ENCODE data around the gene OSBPL2. TPM values are rescaled to one million over a fixed set of nuclear protein-coding genes. Genes with fewer than 3 reads are reported as not detected.

The OSBPL2 gene
- total RNA-seq, 1 experiment from 2014 or later = 36.9 TPM

- Histone ChIP-seq H3K9me3 (ENCODE audit: control insufficient read depth in 1 of 2, insufficient read depth in 1 of 2, low read depth in 1 of 2, low read length in 2 of 2) (no peaks in the 10 kb centered on the region), H3K79me2 (ENCODE audit: insufficient read depth, low read length) (peaks cover 48% of the 10 kb centered on the region), H3K27me3 (ENCODE audit: insufficient read depth, low read length) (no peaks in the 10 kb centered on the region), H3K9ac (ENCODE audit: low read length) (no peak overlapping the region), H2AFZ (ENCODE audit: low read depth, low read length, poor library complexity, severe bottlenecking) (no peak overlapping the region), H3K36me3 (ENCODE audit: control insufficient read depth in 1 of 2, insufficient read depth in 2 of 2, low read length in 2 of 2) (peaks cover 23 to 50% of the 10 kb centered on the region in 2 experiments), H3K4me2 (ENCODE audit: low read length) (no peak overlapping the region), H3K27ac (ENCODE audit: low read depth, low read length) (peak overlapping the region; percentile 95; the same call in 1 of the 2 replicates), H3K4me3 (replicated peaks in 1 of 2; ENCODE audit: low read depth in 1 of 2, low read length in 2 of 2) (no peak overlapping the region), H4K20me1 (ENCODE audit: insufficient read depth) (peaks cover 21% of the 10 kb centered on the region; the same call in 1 of the 2 replicates), H3K9me2 (ENCODE audit: insufficient read depth) (no peaks in the 10 kb centered on the region), H3K4me1 (ENCODE audit: control insufficient read depth in 1 of 2, insufficient read depth in 2 of 2, low read length in 2 of 2) (peaks cover 13 to 27% of the 10 kb centered on the region in 2 experiments)
- RAD21 ChIA-PET (ENCODE audit: low non-redundant PET in 1 of 2, low total read pairs in 2 of 2, uncharacterized antibody in 2 of 2, unreplicated experiment in 2 of 2) = no interaction called here
- TF ChIP-seq ELF1 (IDR thresholded peaks at IDR 0.05; ENCODE audit: borderline replicate concordance, low read depth) = no peak
- no peak for ATAC-seq
- no TSS peak for BruUV-seq (replicated peaks)
- DNase-seq (ENCODE audit: low read depth, low spot score) = no peak
- CTCF ChIA-PET = interaction anchor here (0.7 to 0.8 kb wide), 3 partner anchors 42 to 75 kb away, joined by 3 to 5 read pairs (median 3); no protein-coding TSS in a partner anchor
- intact Hi-C loops (cut with micrococcal nuclease) = loop anchor here (10.0 kb wide), 1 partner anchor 497 kb away; the partner anchor contains the start of gene OGFR
- POLR2A ChIA-PET = interaction anchor here (0.7 to 1.1 kb wide), 2 partner anchors 73 to 79 kb away, joined by 3 read pairs; partner anchors contain the start of gene RPS21
Measured at GRCh38 chr20:62307226-62308101, 69.1 kb downstream of the OSBPL2 start.

- CTCF ChIA-PET = no interaction called here
- TSS peak; percentile 10 for BruUV-seq (replicated peaks)
Measured at GRCh38 chr20:62308102-62308822, 69.9 kb downstream of the OSBPL2 start.

More at GRCh38 chr20:62308102-62308822, 69.9 kb downstream of the OSBPL2 start:
- ATAC-seq (no peak), DNase-seq (ENCODE audit: low read depth, low spot score) (no peak)
- H3K9me2 ChIP-seq (ENCODE audit: insufficient read depth) = no peaks in the 10 kb centered on the region
- H2AFZ ChIP-seq (ENCODE audit: low read depth, low read length, poor library complexity, severe bottlenecking) = no peak overlapping the region
- no peak overlapping the region for H3K4me2 ChIP-seq (ENCODE audit: low read length)
- H3K36me3 ChIP-seq (ENCODE audit: control insufficient read depth in 1 of 2, insufficient read depth in 2 of 2, low read length in 2 of 2) = peaks cover 25 to 50% of the 10 kb centered on the region in 2 experiments
- H3K79me2 ChIP-seq (ENCODE audit: insufficient read depth, low read length) = peaks cover 44% of the 10 kb centered on the region
- H3K27ac ChIP-seq (ENCODE audit: low read depth, low read length) = peak overlapping the region; percentile 95; the same call in 1 of the 2 replicates
- H4K20me1 ChIP-seq (ENCODE audit: insufficient read depth) = peaks cover 21% of the 10 kb centered on the region; the same call in 1 of the 2 replicates
- H3K9ac ChIP-seq (ENCODE audit: low read length) = no peak overlapping the region
- H3K4me3 ChIP-seq (replicated peaks in 1 of 2; ENCODE audit: low read depth in 1 of 2, low read length in 2 of 2) = no peak overlapping the region
- TF ChIP-seq EGR1 (IDR thresholded peaks at IDR 0.05; ENCODE audit: low read depth) (no peak), RAD21 (IDR thresholded peaks at IDR 0.05; ENCODE audit: low read depth) (no peak), SRF (IDR thresholded peaks at IDR 0.05; ENCODE audit: low read depth) (no peak), YY1 (IDR thresholded peaks at IDR 0.05; ENCODE audit: extremely low read depth, insufficient replicate concordance, low read depth, low read length) (no peak), REST (IDR thresholded peaks at IDR 0.05; ENCODE audit: low read depth) (no peak), FOSL1 (IDR thresholded peaks at IDR 0.05; ENCODE audit: low read depth) (no peak), CEBPB (IDR thresholded peaks at IDR 0.05; ENCODE audit: low read depth) (no peak), CBX3 (IDR thresholded peaks at IDR 0.05; ENCODE audit: low read depth) (no peak), JUND (IDR thresholded peaks at IDR 0.05) (no peak), ZBTB33 (IDR thresholded peaks at IDR 0.05; ENCODE audit: extremely low read depth, insufficient replicate concordance, low read length) (no peak), SIN3A (IDR thresholded peaks at IDR 0.05; ENCODE audit: low read depth) (no peak)
- H3K4me1 ChIP-seq (ENCODE audit: control insufficient read depth in 1 of 2, insufficient read depth in 2 of 2, low read length in 2 of 2) = peaks cover 13 to 27% of the 10 kb centered on the region in 2 experiments
- RAD21 ChIA-PET (ENCODE audit: low non-redundant PET in 1 of 2, low total read pairs in 2 of 2, uncharacterized antibody in 2 of 2, unreplicated experiment in 2 of 2) = no interaction called here
- H3K27me3 ChIP-seq (ENCODE audit: insufficient read depth, low read length) = no peaks in the 10 kb centered on the region
- intact Hi-C loops (cut with micrococcal nuclease) = loop anchor here (10.0 kb wide), 1 partner anchor 497 kb away; the partner anchor contains the start of gene OGFR
- POLR2A ChIA-PET = no interaction called here
- H3K9me3 ChIP-seq (ENCODE audit: control insufficient read depth in 1 of 2, insufficient read depth in 1 of 2, low read depth in 1 of 2, low read length in 2 of 2) = no peaks in the 10 kb centered on the region

Data from HCT116 (cell line).